ENCODE data around the gene DSCAML1. TPM values are rescaled to one million over a fixed set of nuclear protein-coding genes. Genes with fewer than 3 reads are reported as not detected.

DSCAML1 gene
- total and polyA plus RNA-seq, 9 of the 15 experiments (the other 6 are each of a cell fraction or from before 2014, with no cell fraction given): not detected

DNA sequence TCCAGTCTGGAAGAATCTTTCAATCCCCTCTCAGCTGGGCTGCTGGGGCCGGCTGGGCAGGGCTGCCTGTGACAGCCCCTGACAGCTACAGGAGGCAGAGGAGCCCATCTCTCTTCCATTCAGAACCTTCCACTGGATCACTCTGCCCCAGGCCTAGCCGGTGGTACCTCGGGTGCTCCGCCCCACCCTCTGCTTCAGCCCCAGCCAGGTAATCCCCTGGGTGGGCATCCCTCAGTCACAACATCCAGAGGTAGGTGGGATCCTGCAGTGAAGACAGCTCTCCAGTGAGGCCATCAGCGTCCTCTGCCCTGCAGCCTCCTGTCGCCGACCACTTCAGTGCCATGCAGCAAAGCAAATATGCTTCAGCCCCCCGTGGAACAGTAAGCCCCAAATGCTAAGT lies 223.7 kb downstream of the DSCAML1 start:
- H2AFZ ChIP-seq (ENCODE audit: low read depth, low read length): no peak overlapping the region
- ATAC-seq (no peak), DNase-seq (ENCODE audit: extremely low read depth in 1 of 4, low spot score in 3 of 4) (no peak), FAIRE-seq (no peak)
- BruUV-seq (replicated peaks): no TSS peak
- no peaks in the 10 kb centered on the region for H3K4me1 ChIP-seq (replicated peaks in 1 of 2; ENCODE audit: control insufficient read depth in 2 of 2, insufficient read depth in 2 of 2, low read length in 2 of 2)
- no peak overlapping the region for H3K4me2 ChIP-seq (ENCODE audit: insufficient read depth, low read length)
- no peaks in the 10 kb centered on the region for H3K9me1 ChIP-seq (ENCODE audit: control insufficient read depth, insufficient read depth, low read length)
- H3K36me3 ChIP-seq (ENCODE audit: control insufficient read depth, insufficient read depth, low read length): no peaks in the 10 kb centered on the region
- H3K9me3 ChIP-seq (replicated peaks; ENCODE audit: control insufficient read depth, insufficient read depth, low read depth, low read length): no peaks in the 10 kb centered on the region
- in situ Hi-C loops (cut with MboI) (no loop called here), intact Hi-C loops (cut with micrococcal nuclease) (no loop called here)
- peaks cover 3 to 34% of the 10 kb centered on the region in 2 experiments; a peak in 4 of 5 replicates for H3K27me3 ChIP-seq (ENCODE audit: control insufficient read depth in 2 of 2, insufficient read depth in 2 of 2, low read length in 2 of 2)
- H3K79me2 ChIP-seq (ENCODE audit: control insufficient read depth, insufficient read depth, low read length): no peaks in the 10 kb centered on the region
- ChIA-PET CTCF (ENCODE audit: low intra/inter-chr PET ratio) (no interaction called here), POLR2A (interaction anchor here (0.8 to 1.6 kb wide), 3 partner anchors 9 to 14 kb away, joined by 3 to 5 read pairs (median 4); no protein-coding TSS in a partner anchor)
- no peak overlapping the region for H3K27ac ChIP-seq (ENCODE audit: extremely low read depth, low read depth, low read length)
- 2% methylated on average over 8 of the region's 8 CpGs for WGBS (ENCODE audit: insufficient coverage, low coverage, missing lambda C conversion rate)
- H4K20me1 ChIP-seq (replicated peaks; ENCODE audit: control insufficient read depth, insufficient read depth, low read length): 0 out of 2 replicates have a peak, but pooled peaks cover 5% of the 10 kb centered on the region
- no peak overlapping the region for H3K9ac ChIP-seq (ENCODE audit: insufficient read depth in 1 of 2, low read depth in 2 of 2, low read length in 2 of 2)
- no peak overlapping the region for H3K4me3 ChIP-seq
- no peak for TF ChIP-seq ZNF830 (CRISPR knock-in tag; IDR thresholded peaks at IDR 0.05)
- no peak for TF ChIP-seq TCF3 (CRISPR knock-in tag; IDR thresholded peaks at IDR 0.05)
- TF ChIP-seq, protein P1, sequence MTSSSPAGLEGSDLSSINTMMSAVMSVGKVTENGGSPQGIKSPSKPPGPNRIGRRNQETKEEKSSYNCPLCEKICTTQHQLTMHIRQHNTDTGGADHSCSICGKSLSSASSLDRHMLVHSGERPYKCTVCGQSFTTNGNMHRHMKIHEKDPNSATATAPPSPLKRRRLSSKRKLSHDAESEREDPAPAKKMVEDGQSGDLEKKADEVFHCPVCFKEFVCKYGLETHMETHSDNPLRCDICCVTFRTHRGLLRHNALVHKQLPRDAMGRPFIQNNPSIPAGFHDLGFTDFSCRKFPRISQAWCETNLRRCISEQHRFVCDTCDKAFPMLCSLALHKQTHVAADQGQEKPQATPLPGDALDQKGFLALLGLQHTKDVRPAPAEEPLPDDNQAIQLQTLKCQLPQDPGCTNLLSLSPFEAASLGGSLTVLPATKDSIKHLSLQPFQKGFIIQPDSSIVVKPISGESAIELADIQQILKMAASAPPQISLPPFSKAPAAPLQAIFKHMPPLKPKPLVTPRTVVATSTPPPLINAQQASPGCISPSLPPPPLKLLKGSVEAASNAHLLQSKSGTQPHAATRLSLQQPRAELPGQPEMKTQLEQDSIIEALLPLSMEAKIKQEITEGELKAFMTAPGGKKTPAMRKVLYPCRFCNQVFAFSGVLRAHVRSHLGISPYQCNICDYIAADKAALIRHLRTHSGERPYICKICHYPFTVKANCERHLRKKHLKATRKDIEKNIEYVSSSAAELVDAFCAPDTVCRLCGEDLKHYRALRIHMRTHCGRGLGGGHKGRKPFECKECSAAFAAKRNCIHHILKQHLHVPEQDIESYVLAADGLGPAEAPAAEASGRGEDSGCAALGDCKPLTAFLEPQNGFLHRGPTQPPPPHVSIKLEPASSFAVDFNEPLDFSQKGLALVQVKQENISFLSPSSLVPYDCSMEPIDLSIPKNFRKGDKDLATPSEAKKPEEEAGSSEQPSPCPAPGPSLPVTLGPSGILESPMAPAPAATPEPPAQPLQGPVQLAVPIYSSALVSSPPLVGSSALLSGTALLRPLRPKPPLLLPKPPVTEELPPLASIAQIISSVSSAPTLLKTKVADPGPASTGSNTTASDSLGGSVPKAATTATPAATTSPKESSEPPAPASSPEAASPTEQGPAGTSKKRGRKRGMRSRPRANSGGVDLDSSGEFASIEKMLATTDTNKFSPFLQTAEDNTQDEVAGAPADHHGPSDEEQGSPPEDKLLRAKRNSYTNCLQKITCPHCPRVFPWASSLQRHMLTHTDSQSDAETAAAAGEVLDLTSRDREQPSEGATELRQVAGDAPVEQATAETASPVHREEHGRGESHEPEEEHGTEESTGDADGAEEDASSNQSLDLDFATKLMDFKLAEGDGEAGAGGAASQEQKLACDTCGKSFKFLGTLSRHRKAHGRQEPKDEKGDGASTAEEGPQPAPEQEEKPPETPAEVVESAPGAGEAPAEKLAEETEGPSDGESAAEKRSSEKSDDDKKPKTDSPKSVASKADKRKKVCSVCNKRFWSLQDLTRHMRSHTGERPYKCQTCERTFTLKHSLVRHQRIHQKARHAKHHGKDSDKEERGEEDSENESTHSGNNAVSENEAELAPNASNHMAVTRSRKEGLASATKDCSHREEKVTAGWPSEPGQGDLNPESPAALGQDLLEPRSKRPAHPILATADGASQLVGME (CRISPR knock-in tag; IDR thresholded peaks at IDR 0.05): no peak
- TF ChIP-seq CBX3 (IDR thresholded peaks at IDR 0.05; ENCODE audit: borderline replicate concordance in 1 of 2, low read length in 2 of 2): no peak
- TF ChIP-seq SNRNP70 (optimal IDR thresholded peaks at IDR 0.05; ENCODE audit: low read depth, low read length): no peak
- TF ChIP-seq OTX1 (CRISPR knock-in tag; IDR thresholded peaks at IDR 0.05): no peak
- TF ChIP-seq TCFL5 (CRISPR knock-in tag; conservative IDR thresholded peaks at IDR 0.05): no peak
- TF ChIP-seq, protein P2, sequence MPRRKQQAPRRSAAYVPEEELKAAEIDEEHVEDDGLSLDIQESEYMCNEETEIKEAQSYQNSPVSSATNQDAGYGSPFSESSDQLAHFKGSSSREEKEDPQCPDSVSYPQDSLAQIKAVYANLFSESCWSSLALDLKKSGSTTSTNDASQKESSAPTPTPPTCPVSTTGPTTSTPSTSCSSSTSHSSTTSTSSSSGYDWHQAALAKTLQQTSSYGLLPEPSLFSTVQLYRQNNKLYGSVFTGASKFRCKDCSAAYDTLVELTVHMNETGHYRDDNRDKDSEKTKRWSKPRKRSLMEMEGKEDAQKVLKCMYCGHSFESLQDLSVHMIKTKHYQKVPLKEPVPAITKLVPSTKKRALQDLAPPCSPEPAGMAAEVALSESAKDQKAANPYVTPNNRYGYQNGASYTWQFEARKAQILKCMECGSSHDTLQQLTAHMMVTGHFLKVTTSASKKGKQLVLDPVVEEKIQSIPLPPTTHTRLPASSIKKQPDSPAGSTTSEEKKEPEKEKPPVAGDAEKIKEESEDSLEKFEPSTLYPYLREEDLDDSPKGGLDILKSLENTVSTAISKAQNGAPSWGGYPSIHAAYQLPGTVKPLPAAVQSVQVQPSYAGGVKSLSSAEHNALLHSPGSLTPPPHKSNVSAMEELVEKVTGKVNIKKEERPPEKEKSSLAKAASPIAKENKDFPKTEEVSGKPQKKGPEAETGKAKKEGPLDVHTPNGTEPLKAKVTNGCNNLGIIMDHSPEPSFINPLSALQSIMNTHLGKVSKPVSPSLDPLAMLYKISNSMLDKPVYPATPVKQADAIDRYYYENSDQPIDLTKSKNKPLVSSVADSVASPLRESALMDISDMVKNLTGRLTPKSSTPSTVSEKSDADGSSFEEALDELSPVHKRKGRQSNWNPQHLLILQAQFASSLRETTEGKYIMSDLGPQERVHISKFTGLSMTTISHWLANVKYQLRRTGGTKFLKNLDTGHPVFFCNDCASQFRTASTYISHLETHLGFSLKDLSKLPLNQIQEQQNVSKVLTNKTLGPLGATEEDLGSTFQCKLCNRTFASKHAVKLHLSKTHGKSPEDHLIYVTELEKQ (CRISPR knock-in tag; IDR thresholded peaks at IDR 0.05): no peak
- TF ChIP-seq HEY1 (CRISPR knock-in tag; IDR thresholded peaks at IDR 0.05; ENCODE audit: borderline replicate concordance): no peak
- no peak for TF ChIP-seq NR2C2 (CRISPR knock-in tag; IDR thresholded peaks at IDR 0.05)
- TF ChIP-seq NR2C2 (tag; IDR thresholded peaks at IDR 0.05): no peak

All from K562 (cell line).